Mesenchymal stem cell (in vitro differentiated cells and primary cell): ENCODE measurements around the gene CPNE8.

Experiments used
- DNase-seq: peaks from one replicate; pipeline ENCODE4 v3.0.0-alpha.2; 2013
- H2AFZ ChIP-seq: one replicate; pipeline ENCODE4 v1.6.1; 2013; ENCODE audit warnings: low read depth, mild to moderate bottlenecking, control low read depth, inconsistent platforms, low read length, moderate library complexity
- H2AK5ac ChIP-seq: 2 replicates; pipeline ENCODE4 v1.6.1; 2013; ENCODE audit warnings: low read length, moderate library complexity, mild to moderate bottlenecking, inconsistent platforms; ENCODE audit not compliant: severe bottlenecking
- H2BK120ac ChIP-seq: one replicate; pipeline ENCODE4 v1.6.1; 2013; ENCODE audit warnings: low read depth, mild to moderate bottlenecking, inconsistent platforms, low read length, moderate library complexity
- H2BK12ac ChIP-seq, 2 experiments: one replicate each; pipeline ENCODE4 v1.6.1; 2013; ENCODE audit warnings: inconsistent platforms in 2 of 2, low read length in 2 of 2, mild to moderate bottlenecking in 2 of 2, moderate library complexity in 2 of 2, control low read depth in 1 of 2
- H2BK15ac ChIP-seq: one replicate; pipeline ENCODE4 v1.6.1; 2013; ENCODE audit warnings: mild to moderate bottlenecking, low read depth, inconsistent platforms; ENCODE audit not compliant: poor library complexity, severe bottlenecking
- H2BK5ac ChIP-seq: 2 replicates; pipeline ENCODE4 v1.6.1; 2013; ENCODE audit warnings: low read depth, mild to moderate bottlenecking, low read length, control low read depth, inconsistent platforms; ENCODE audit not compliant: poor library complexity, severe bottlenecking
- H3K14ac ChIP-seq, 2 experiments: one replicate each; pipeline ENCODE4 v1.6.1; 2013; ENCODE audit warnings: inconsistent platforms in 2 of 2, low read length in 2 of 2, control low read depth in 1 of 2, mild to moderate bottlenecking in 1 of 2, moderate library complexity in 1 of 2
- H3K18ac ChIP-seq, 2 experiments: one replicate each; pipeline ENCODE4 v1.6.1; 2013; ENCODE audit warnings: inconsistent platforms in 2 of 2, low read length in 2 of 2, control low read depth in 1 of 2, low read depth in 1 of 2, mild to moderate bottlenecking in 1 of 2
- H3K23ac ChIP-seq, 2 experiments: one replicate each; pipeline ENCODE4 v1.6.1; 2013; ENCODE audit warnings: inconsistent platforms in 2 of 2, low read length in 2 of 2, mild to moderate bottlenecking in 2 of 2, moderate library complexity in 2 of 2, control low read depth in 1 of 2
- H3K27ac ChIP-seq: 2 replicates; pipeline ENCODE4 v1.5.1; 2013; ENCODE audit warnings: mild to moderate bottlenecking, moderate library complexity, low read length, control low read depth, inconsistent platforms; ENCODE audit not compliant: poor library complexity, severe bottlenecking
- H3K27me3 ChIP-seq, 2 experiments: 2 replicates each; pipeline versions ENCODE4 v1.6.1 to v1.7.0; 2013; ENCODE audit warnings: low read length in 2 of 2, mild to moderate bottlenecking in 2 of 2, moderate library complexity in 2 of 2, control low read depth in 1 of 2, inconsistent platforms in 1 of 2; ENCODE audit not compliant: control insufficient read depth in 1 of 2, insufficient read depth in 1 of 2
- H3K36me3 ChIP-seq, 2 experiments: 2 replicates each; pipeline versions ENCODE4 v1.6.1 to v1.7.0; 2013; ENCODE audit warnings: low read length in 2 of 2, control low read depth in 1 of 2, inconsistent platforms in 1 of 2, low read depth in 1 of 2, mild to moderate bottlenecking in 1 of 2; ENCODE audit not compliant: insufficient read depth in 2 of 2, control insufficient read depth in 1 of 2
- H3K4ac ChIP-seq, 2 experiments: one replicate each; pipeline ENCODE4 v1.6.1; 2013; ENCODE audit warnings: inconsistent platforms in 2 of 2, low read length in 2 of 2, mild to moderate bottlenecking in 2 of 2, moderate library complexity in 2 of 2, control low read depth in 1 of 2, low read depth in 1 of 2
- H3K4me1 ChIP-seq: 2 replicates; pipeline ENCODE4 v1.6.1; 2013; ENCODE audit warnings: low read depth, low read length, control low read depth; ENCODE audit not compliant: control insufficient read depth, insufficient read depth
- H3K4me2 ChIP-seq: 2 replicates; pipeline ENCODE4 v1.6.1; 2013; ENCODE audit warnings: low read length, mild to moderate bottlenecking, inconsistent platforms; ENCODE audit not compliant: poor library complexity, severe bottlenecking
- H3K4me3 ChIP-seq, 2 experiments: 2 replicates each; pipeline versions ENCODE4 v1.5.1 to v1.7.0; 2013; ENCODE audit warnings: low read length in 2 of 2, mild to moderate bottlenecking in 2 of 2, control low read depth in 1 of 2, low read depth in 1 of 2; ENCODE audit not compliant: insufficient read depth in 1 of 2
- H3K79me1 ChIP-seq: replicated peaks from 2 replicates; pipeline ENCODE4 v1.6.1; 2013; ENCODE audit warnings: mild to moderate bottlenecking, control low read depth, low read length, inconsistent platforms; ENCODE audit not compliant: poor library complexity, severe bottlenecking
- H3K9ac ChIP-seq: 2 replicates; pipeline ENCODE4 v1.7.0; 2013; ENCODE audit warnings: mild to moderate bottlenecking, low read length, moderate library complexity
- H3K9me3 ChIP-seq: 2 replicates; pipeline ENCODE4 v1.7.0; 2013; ENCODE audit warnings: mild to moderate bottlenecking, low read length; ENCODE audit not compliant: control insufficient read depth
- H4K8ac ChIP-seq: one replicate; pipeline ENCODE4 v1.6.1; 2013; ENCODE audit warnings: inconsistent platforms, mild to moderate bottlenecking, low read length, moderate library complexity
- H4K91ac ChIP-seq: one replicate; pipeline ENCODE4 v1.6.1; 2013; ENCODE audit warnings: mild to moderate bottlenecking, low read length, inconsistent platforms
- WGBS: methylation state at CpG from one replicate; pipeline ENCODE4 v1.1.7; 2013; ENCODE audit warnings: mixed read lengths; 5-methylcytosine and 5-hydroxymethylcytosine counted together

The CPNE8 gene

DNA sequence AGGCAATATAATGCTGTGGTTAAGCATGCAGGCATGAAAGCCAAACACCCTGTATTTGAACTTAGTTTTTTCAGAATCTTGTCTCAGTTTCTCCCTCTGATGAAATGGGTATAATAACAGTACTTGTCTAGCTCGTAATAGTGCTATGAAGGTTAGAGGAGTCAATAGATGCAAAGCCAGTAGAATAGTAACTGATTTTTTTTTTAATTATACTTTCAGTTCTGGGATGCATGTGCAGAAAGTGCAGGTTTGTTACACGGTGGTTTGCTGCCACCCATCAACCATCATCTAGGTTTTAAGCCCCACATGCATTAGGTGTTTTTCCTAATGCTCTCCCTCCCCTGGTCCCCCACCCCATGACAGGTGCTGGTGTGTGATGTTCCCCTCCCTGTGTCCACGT is 87.4 kb downstream of the CPNE8 start:
- H3K4me1 ChIP-seq, result no peaks in the 10 kb centered on the region
- H3K79me1 ChIP-seq, result no peaks in the 10 kb centered on the region
- no peak overlapping the region for H3K4me2 ChIP-seq
- H2BK12ac ChIP-seq, result no peak overlapping the region
- H3K27me3 ChIP-seq, result no peaks in the 10 kb centered on the region
- 88% methylated on average over 2 of the region's 3 CpGs for WGBS
- H2BK15ac ChIP-seq, result no peak overlapping the region
- H3K36me3 ChIP-seq, result no peaks in the 10 kb centered on the region
- no peak for DNase-seq
- H3K4me3 ChIP-seq, result no peak overlapping the region
- no peak overlapping the region for H2BK5ac ChIP-seq
- H4K8ac ChIP-seq, result no peak overlapping the region
- no peak overlapping the region for H3K4ac ChIP-seq
- no peak overlapping the region for H2AFZ ChIP-seq
- H3K9me3 ChIP-seq, result no peaks in the 10 kb centered on the region
- H3K14ac ChIP-seq, result no peak overlapping the region
- no peak overlapping the region for H3K18ac ChIP-seq
- H2AK5ac ChIP-seq, result no peak overlapping the region
- no peak overlapping the region for H2BK120ac ChIP-seq
- H3K23ac ChIP-seq, result no peak overlapping the region
- H3K27ac ChIP-seq, result no peak overlapping the region
- no peak overlapping the region for H3K9ac ChIP-seq
- H4K91ac ChIP-seq, result no peak overlapping the region

DNA sequence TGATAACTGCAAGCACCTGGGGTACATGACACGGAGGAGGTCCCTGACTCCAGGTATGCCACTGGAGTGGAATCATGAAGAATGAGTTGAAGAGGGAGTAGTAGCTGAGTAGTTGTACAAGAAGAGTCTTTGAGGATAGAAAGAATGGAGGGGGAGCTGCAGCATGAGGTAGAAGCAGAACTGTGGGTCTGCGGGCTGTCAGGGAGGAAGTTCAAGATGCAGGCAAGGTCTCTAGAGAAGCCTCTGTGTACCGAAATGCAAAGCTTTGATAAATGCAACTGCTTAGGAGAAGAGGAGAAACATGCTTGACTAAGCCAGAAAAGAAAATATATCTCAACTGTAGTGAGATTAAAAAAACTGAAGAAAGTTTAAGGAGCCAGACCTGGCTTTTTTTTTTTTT is 91.5 kb downstream of the CPNE8 start:
- Histone ChIP-seq H3K9ac (no peak overlapping the region), H3K27me3 (no peaks in the 10 kb centered on the region), H2BK5ac (no peak overlapping the region), H3K9me3 (no peaks in the 10 kb centered on the region), H3K14ac (no peak overlapping the region), H2BK12ac (no peak overlapping the region), H2AFZ (no peak overlapping the region), H3K36me3 (peaks cover 0 to 12% of the 10 kb centered on the region in 2 experiments), H4K8ac (no peak overlapping the region), H3K4me2 (no peak overlapping the region), H3K27ac (no peak overlapping the region), H2BK15ac (no peak overlapping the region), H2BK120ac (no peak overlapping the region), H4K91ac (no peak overlapping the region), H3K4me3 (no peak overlapping the region), H2AK5ac (no peak overlapping the region), H3K4me1 (no peaks in the 10 kb centered on the region), H3K18ac (no peak overlapping the region), H3K4ac (no peak overlapping the region), H3K23ac (no peak overlapping the region), H3K79me1 (peaks cover 1% of the 10 kb centered on the region)
- no peak for DNase-seq
- 97% methylated on average over 3 of the region's 3 CpGs for WGBS

DNA sequence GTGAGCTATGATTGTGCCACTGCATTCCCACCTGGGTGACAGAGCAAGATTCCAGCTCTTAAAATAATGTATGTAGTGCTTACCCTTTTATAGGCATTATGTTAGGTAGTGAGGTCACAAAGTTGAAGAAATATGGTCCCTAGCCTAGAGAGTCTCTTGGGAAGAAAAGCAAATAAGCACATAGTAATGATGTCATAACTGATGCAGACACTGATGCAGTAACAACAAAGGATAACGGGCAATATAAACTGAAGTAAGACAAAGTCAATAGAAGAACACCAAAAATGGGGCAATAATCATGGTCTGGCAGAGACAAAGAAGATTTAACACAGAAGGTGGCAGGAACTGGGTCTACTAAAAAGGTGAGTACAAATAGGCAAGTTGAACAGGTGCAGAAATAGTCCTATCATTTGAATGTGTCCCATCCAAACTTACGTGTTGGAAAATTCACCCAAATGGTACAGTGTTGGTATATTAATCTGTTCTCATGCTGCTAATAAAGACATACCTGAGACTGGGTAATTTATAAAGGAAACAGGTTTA is 93.5 kb downstream of the CPNE8 start:
- no peak overlapping the region for H3K4ac ChIP-seq
- WGBS, result 97% methylated on average over 1 of the region's 2 CpGs

DNA sequence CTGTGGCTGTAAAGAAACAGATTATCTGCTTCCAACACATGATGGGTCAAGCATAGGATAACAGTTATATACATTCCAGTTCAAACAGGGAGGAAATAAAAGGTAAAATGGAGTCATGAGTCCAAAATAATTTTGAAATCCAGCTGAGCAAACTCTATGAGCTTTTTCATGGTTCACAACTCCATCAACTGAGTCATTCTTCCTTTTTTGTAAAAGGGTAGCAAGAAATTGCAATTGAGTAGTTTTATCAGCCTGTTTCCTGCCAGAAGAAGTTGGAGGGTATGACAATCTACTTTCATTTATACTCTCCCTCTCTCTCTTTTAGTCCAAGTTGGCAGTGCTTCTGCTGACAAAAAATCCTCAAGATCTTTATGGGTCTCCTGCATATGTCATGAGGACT is 95.6 kb downstream of the CPNE8 start:
- H4K91ac ChIP-seq, result no peak overlapping the region
- H3K27ac ChIP-seq, result no peak overlapping the region
- H2AK5ac ChIP-seq, result no peak overlapping the region

More for the DNA sequence above, 93.5 kb downstream of the CPNE8 start:
- Histone ChIP-seq H4K91ac (no peak overlapping the region), H2BK12ac (no peak overlapping the region), H3K9ac (no peak overlapping the region), H3K27ac (no peak overlapping the region), H3K23ac (no peak overlapping the region), H3K14ac (no peak overlapping the region), H2BK120ac (no peak overlapping the region), H2AK5ac (no peak overlapping the region), H2BK5ac (no peak overlapping the region), H3K4me1 (no peaks in the 10 kb centered on the region), H2BK15ac (no peak overlapping the region), H2AFZ (no peak overlapping the region), H3K18ac (no peak overlapping the region), H3K4me2 (no peak overlapping the region), H3K36me3 (peaks cover 0 to 12% of the 10 kb centered on the region in 2 experiments), H3K27me3 (no peaks in the 10 kb centered on the region), H4K8ac (no peak overlapping the region), H3K4me3 (no peak overlapping the region), H3K79me1 (peaks cover 1% of the 10 kb centered on the region), H3K9me3 (no peaks in the 10 kb centered on the region)
- no peak for DNase-seq

More for the DNA sequence above, 95.6 kb downstream of the CPNE8 start:
- no peak overlapping the region for H4K8ac ChIP-seq
- no peak overlapping the region for H3K23ac ChIP-seq
- no peak overlapping the region for H2AFZ ChIP-seq
- peaks cover 0 to 12% of the 10 kb centered on the region in 2 experiments for H3K36me3 ChIP-seq
- no peak overlapping the region for H2BK5ac ChIP-seq
- no peak overlapping the region for H3K14ac ChIP-seq
- no peaks in the 10 kb centered on the region for H3K4me1 ChIP-seq
- H3K9me3 ChIP-seq, result no peaks in the 10 kb centered on the region
- no peak overlapping the region for H3K4me3 ChIP-seq
- no peak overlapping the region for H3K4ac ChIP-seq
- H2BK12ac ChIP-seq, result no peak overlapping the region
- H3K18ac ChIP-seq, result no peak overlapping the region
- H2BK120ac ChIP-seq, result no peak overlapping the region
- no peak overlapping the region for H3K4me2 ChIP-seq
- H3K27me3 ChIP-seq, result no peaks in the 10 kb centered on the region
- no peak overlapping the region for H3K9ac ChIP-seq
- DNase-seq, result no peak
- no peak overlapping the region for H2BK15ac ChIP-seq
- peaks cover 1% of the 10 kb centered on the region for H3K79me1 ChIP-seq
